HTR-8/SVneo (cell line): ENCODE data around the gene DEFB113.
A peak's percentile ranks its signal among the peaks of the same experiment; 100 is the strongest.
"Not testable (repeated sequence)": the region's sequence is repeated elsewhere in the genome, so short reads cannot be mapped to it uniquely, and the experiment has no call there.

ENCODE experiments used
- DNase-seq: peaks from one replicate; pipeline ENCODE4 v3.0.0; 2011; ENCODE audit warnings: low spot score, mixed read lengths; ENCODE audit not compliant: insufficient read length
- FAIRE-seq: peaks from 2 replicates; lab custom pipeline; 2011; peaks lifted over from hg19 to GRCh38; lab: Jason Lieb, UNC

DEFB113 gene

DNA sequence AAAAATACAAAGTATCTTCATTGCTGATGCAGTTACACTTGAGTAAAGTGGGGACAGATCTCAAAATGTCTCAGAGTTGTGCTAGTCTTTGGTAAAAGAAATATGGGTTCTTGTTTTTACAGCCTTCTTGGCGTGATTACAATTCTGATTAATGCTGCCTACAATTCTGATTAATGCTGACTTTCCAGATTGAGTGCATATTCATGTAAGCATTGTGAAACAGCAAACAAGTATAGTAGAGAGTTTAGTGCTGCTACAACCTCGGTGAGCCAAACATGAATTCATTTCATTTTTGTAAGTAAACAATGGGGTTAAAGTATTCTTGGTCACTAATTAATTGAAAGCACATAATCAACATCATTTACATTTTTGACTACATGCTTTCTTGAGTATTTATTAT lies at the start of gene DEFB113:
Gene DEFB113, minus strand, starts transcription at position 21 of the 400 bp plus-strand sequence. Its CDS starts 0 bp downstream, at position 21.
- DNase-seq (no peak), FAIRE-seq (no peak)

DNA sequence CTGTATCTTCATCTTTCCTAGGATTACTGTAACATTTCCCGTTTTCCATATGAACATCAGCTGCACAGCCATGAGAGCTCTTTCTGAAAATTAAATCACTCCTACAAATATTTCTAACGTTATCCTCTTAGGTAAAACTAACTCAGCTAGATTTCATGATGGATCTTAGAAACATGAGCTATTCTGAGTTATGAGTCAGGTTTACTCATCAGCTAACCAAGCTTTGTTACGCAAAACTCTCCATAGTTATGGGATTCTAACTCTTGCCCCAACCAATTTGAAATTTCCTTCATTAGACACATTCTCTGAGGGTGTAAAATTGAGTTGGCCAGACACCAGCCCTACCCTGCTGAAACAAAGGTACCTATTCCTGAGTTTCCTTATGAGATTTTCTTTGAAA lies 38.4 kb upstream of the DEFB113 start:
- FAIRE-seq (no peak), DNase-seq (peak; percentile 21)

DNA sequence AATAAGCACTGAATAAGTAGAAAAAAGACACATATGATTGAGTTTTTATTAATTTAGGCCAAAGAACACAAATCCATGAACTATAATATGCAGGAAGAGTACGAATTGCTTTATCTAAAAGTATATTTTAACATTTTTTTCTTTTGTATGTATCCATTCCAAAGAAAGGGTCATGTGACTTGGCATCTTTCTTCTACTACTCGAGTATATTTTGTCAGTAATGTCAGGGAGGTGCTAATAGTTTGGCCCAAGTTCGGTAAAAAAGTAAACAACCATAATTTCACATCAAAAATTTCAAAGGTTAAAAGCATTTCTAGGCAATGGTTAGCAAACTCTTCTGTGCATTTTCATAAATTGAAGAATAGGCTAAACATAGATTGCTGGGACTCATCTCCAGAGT lies 33.7 kb upstream of the DEFB113 start:
- FAIRE-seq (no peak), DNase-seq (no peak)

DNA sequence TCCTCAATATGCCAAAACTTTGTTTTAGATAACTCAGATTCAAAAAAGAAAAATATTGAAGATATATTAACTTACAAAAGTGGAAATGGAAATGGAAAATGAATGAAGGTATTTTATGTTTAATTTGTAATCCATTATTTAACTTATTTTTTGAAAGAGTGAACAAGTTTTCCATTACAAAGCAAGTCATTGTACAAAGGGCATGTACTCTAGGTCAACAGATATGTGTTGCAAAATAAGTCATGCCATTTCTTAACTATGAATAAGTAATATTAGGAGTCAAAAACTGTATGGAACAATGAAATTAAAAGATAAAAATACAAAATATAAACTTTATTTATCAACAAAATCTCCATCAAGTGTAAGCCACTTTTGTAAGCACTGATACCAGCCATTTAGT lies 25.9 kb upstream of the DEFB113 start:
- DNase-seq (no peak), FAIRE-seq (no peak)

- FAIRE-seq (no peak), DNase-seq (no peak)
These were observed 19.5 kb upstream of the DEFB113 start for GRCh38 chr6:49988900-49989299.

DNA sequence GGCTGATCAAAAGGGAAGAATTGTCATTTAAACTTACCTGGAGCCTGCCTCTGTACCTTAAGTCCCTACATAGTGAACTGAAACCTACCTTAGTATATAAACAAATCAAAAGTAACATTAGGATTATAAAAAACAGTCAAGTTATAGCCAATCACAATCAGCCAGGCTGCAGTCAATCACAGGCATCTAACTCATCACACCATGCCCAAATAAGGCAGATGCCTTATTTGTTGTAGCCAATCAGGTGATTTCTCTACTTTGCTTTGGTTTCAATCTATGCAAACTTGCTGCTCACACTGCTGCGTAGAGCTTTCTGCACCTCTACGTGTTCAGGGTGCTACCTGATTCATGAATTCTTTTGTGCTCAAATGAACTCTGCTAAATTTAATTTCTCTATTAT lies 18.3 kb upstream of the DEFB113 start:
- FAIRE-seq (no peak), DNase-seq (no peak)

- no peak for FAIRE-seq
- no peak for DNase-seq
These were observed 17.1 kb upstream of the DEFB113 start for GRCh38 chr6:49986551-49986950.

DNA sequence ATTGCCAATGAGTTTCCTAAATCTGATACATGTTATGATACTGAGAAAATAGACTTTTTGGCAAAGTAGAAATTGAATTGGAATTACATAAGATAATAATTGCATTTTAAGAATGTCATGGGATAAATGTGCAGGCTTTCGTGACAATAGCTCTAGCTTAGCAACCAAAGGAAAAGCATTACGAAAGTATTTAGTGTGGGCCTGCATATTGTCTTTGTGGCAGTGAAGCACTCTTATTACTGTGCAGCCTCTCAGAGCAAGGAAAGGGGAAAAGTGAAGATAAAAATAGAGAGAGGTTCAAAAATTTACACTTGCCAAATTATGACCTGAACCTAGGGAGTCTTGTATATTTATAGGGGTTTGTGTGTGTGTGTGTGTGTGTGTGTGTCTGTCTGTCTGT lies 12.6 kb upstream of the DEFB113 start:
- FAIRE-seq (no peak), DNase-seq (no peak)

DNA sequence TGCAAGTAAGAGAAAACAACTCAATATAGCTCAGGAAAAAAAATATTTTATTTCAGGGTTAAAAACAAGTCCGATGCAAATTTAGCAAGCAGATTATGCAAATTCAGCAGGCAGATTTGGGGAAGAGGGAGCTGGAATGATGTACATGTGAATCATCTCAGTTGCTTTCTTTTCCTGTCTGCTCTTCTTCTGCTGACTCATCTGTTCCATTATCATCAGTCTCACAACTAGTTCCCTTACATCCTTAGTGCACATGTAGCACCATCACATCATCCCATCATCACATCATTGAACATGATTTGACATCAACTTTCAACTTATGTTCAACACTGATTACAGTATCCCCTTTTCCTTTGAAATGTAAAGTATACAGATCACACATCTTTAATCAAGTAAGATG lies 11.5 kb upstream of the DEFB113 start:
- FAIRE-seq, result no peak
- DNase-seq, result peak; percentile 7

GRCh38 chr6:49979584-49979983 lies 10.2 kb upstream of the DEFB113 start:
- no peak for DNase-seq
- FAIRE-seq, result no peak

- no peak for FAIRE-seq
- DNase-seq, result peak; percentile 18
These were observed 9.2 kb upstream of the DEFB113 start for GRCh38 chr6:49978332-49979226.

GRCh38 chr6:49966823-49967222 lies 2.6 kb downstream of the DEFB113 start:
- FAIRE-seq (no peak), DNase-seq (no peak)

GRCh38 chr6:49966334-49966733 lies 3.1 kb downstream of the DEFB113 start:
- FAIRE-seq (no peak), DNase-seq (no peak)

GRCh38 chr6:49964064-49964463 lies 5.4 kb downstream of the DEFB113 start, which contains the start of gene DEFB114:
TSS of gene DEFB114 (minus strand) at chr6:49964164. CDS start at chr6:49964105, 59 bp downstream.
- no peak for DNase-seq
- FAIRE-seq, result no peak

GRCh38 chr6:49958180-49958579 lies 11.2 kb downstream of the DEFB113 start:
- FAIRE-seq (no peak), DNase-seq (no peak)

DNA sequence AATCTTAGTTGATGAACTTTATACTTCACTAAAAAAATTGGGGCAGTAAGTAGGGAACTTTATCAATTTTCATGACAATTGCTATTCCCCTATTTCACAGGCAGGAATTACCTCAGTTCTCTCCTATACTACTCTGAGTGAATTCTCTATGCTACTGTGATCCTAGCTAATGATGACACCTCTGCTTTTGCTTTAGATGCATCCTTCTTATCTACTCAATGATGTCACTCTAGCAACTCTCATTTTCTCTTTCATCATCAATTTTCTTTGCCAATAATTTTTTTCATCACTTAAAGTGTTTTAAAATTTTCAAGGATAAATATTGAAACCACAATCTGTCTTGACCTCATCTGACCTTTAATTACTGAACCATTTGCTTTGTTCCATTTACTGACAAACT lies 13.6 kb downstream of the DEFB113 start:
- DNase-seq, result no peak
- FAIRE-seq, result no peak

GRCh38 chr6:49951926-49952325 lies 17.5 kb downstream of the DEFB113 start:
- no peak for FAIRE-seq
- no peak for DNase-seq

GRCh38 chr6:49950415-49950751 lies 19.0 kb downstream of the DEFB113 start:
- DNase-seq (no peak), FAIRE-seq (no peak)

GRCh38 chr6:49949062-49949461 lies 20.4 kb downstream of the DEFB113 start:
- no peak for DNase-seq
- FAIRE-seq, result no peak

GRCh38 chr6:49946835-49947234 lies 22.6 kb downstream of the DEFB113 start:
- no peak for FAIRE-seq
- no peak for DNase-seq

GRCh38 chr6:49944068-49944467 lies 25.4 kb downstream of the DEFB113 start:
- DNase-seq, FAIRE-seq: not testable (repeated sequence)

GRCh38 chr6:49939993-49940498 lies 29.4 kb downstream of the DEFB113 start:
- FAIRE-seq (no peak), DNase-seq (no peak)
